Gastrocnemius medialis (tissue), 4 donors: Measurements from ENCODE around the gene GDE1. TPM values are rescaled to one million over a fixed set of nuclear protein-coding genes. Genes with fewer than 3 reads are reported as not detected.

Experiments used
- ATAC-seq, 2 donors: fragments of 150-250 bp; one replicate each; pipeline ENCODE4 v1.9.1; 2016
- DNase-seq, 2 donors: peaks; one replicate each; pipeline ENCODE4 v3.0.0-alpha.2; 2019
- H3K27ac ChIP-seq, 4 donors: fragments of 200-600 bp; sonication (generic); 1 replicate in 1 of 4; 2 replicates in 3 of 4; pipeline ENCODE4 v1.5.1; 2016 to 2018; ENCODE audit warnings: mild to moderate bottlenecking in 2 of 4, moderate library complexity in 1 of 4
- H3K27me3 ChIP-seq, 3 donors: fragments of 200-600 bp; sonication (generic) in 2 of 3; 1 replicate in 1 of 3; 2 replicates in 2 of 3; pipeline versions ENCODE4 v1.5.1 to v1.6.0; 2016 to 2019; ENCODE audit warnings: mild to moderate bottlenecking in 1 of 3, moderate library complexity in 1 of 3
- H3K36me3 ChIP-seq, 2 donors: fragments of 200-600 bp; sonication (generic) in 1 of 2; one replicate each; pipeline ENCODE4 v1.5.1; 2017 to 2018
- H3K4me1 ChIP-seq, 2 donors: fragments of 200-600 bp; sonication (generic) in 1 of 2; one replicate each; pipeline ENCODE4 v1.5.1; 2016 to 2017; ENCODE audit warnings: mild to moderate bottlenecking in 2 of 2
- H3K4me3 ChIP-seq, 4 donors: fragments of 200-600 bp; sonication (generic) in 3 of 4; 1 replicate in 1 of 4; 2 replicates in 3 of 4; pipeline ENCODE4 v1.5.1; 2016 to 2019; ENCODE audit warnings: mild to moderate bottlenecking in 2 of 4
- H3K9me3 ChIP-seq, 3 donors: fragments of 200-600 bp; sonication (generic) in 2 of 3; 1 replicate in 1 of 3; 2 replicates in 2 of 3; pipeline ENCODE4 v1.5.1; 2016 to 2019
- POLR2A ChIP-seq, 2 donors: fragments of 450-650 bp; IDR thresholded peaks; one replicate each; pipeline ENCODE4 v1.6.1; 2017; ENCODE audit warnings: antibody characterized with exemption in 2 of 2, mild to moderate bottlenecking in 2 of 2, moderate library complexity in 2 of 2
- in situ Hi-C, 4 donors: fragments of 200-750 bp; cut with MboI; loops; one replicate each; pipeline versions ENCODE4 v1.15.0 to v1.8.0; 2017; ENCODE audit warnings: low sequenced_read_pairs in 4 of 4
- intact Hi-C: fragments of 100-400 bp; cut with DNase I; formaldehyde crosslinking; loops from one replicate; pipeline ENCODE4 v1.15.1; 2023; ENCODE audit warnings: low total_unique reads
- total RNA-seq, 4 donors: library from RNA; depleted of rRNA; stranded (reverse); fragments of >200 nt; gene quantifications; one replicate each; pipeline versions ENCODE4 v1.1.0 to v1.2.3, GENCODE V29; 2016
- TF ChIP-seq, protein P1 (sequence below), 5 experiments: fragments of 450-650 bp in 3 of 5; fragments of 200-600 bp in 2 of 5; sonication (generic) in 2 of 5; IDR thresholded peaks in 4 of 5; conservative IDR thresholded peaks in 1 of 5; 1 replicate in 4 of 5; 2 replicates in 1 of 5; pipeline ENCODE4 v1.5.1; 2016 to 2019; ENCODE audit warnings: antibody characterized with exemption in 5 of 5, mild to moderate bottlenecking in 3 of 5, moderate library complexity in 3 of 5

GDE1 gene
- total RNA-seq, 4 donors from 2014 or later, result 48.8 to 64.1 (median 53.7) TPM

GRCh38 chr16:19522760-19523159 lies 862 bp upstream of the GDE1 start:
- Histone ChIP-seq H3K36me3 (peaks cover under 1 to 2% of the 10 kb centered on the region in 2 donors), H3K4me3 (no peak overlapping the region), H3K27ac (peak overlapping the region in 2 of 4 donors; percentile 88 to 94), H3K9me3 (no peaks in the 10 kb centered on the region), H3K4me1 (peaks cover 28 to 30% of the 10 kb centered on the region in 2 donors), H3K27me3 (no peaks in the 10 kb centered on the region)
- ATAC-seq, result no peak
- TF ChIP-seq, protein P1, sequence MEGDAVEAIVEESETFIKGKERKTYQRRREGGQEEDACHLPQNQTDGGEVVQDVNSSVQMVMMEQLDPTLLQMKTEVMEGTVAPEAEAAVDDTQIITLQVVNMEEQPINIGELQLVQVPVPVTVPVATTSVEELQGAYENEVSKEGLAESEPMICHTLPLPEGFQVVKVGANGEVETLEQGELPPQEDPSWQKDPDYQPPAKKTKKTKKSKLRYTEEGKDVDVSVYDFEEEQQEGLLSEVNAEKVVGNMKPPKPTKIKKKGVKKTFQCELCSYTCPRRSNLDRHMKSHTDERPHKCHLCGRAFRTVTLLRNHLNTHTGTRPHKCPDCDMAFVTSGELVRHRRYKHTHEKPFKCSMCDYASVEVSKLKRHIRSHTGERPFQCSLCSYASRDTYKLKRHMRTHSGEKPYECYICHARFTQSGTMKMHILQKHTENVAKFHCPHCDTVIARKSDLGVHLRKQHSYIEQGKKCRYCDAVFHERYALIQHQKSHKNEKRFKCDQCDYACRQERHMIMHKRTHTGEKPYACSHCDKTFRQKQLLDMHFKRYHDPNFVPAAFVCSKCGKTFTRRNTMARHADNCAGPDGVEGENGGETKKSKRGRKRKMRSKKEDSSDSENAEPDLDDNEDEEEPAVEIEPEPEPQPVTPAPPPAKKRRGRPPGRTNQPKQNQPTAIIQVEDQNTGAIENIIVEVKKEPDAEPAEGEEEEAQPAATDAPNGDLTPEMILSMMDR (IDR thresholded peaks at IDR 0.05 in 4 of 5, conservative IDR thresholded peaks at IDR 0.05 in 1 of 5), result no peak
- TF ChIP-seq POLR2A (IDR thresholded peaks at IDR 0.05), result no peak
- no peak for DNase-seq
- in situ Hi-C loops, result loop anchor here in 1 of 4 donors (25.0 kb wide), 1 partner anchor 735 kb away; the partner anchor contains the start of gene RPS15A
- intact Hi-C loops, result loop anchor here (1.0 to 5.0 kb wide), 4 partner anchors 33 to 720 kb away; partner anchors contain the start of genes ARL6IP1, COQ7, IQCK and KNOP1

DNA sequence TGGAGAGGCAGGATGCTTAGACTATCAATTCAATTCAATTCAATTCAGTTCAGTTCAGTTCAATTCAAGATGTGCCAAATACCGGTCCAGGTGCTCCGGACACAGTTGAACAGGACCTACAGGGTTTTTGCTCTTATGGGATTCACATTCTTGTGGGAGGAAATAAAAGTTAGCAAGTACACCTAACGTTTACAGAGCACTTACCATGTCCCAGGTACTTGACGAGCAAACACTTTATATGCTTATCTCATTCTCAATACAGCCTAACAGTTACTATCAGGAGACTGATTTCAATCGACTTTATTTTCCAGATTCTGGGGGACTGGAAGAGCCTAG lies 467 bp upstream of the GDE1 start:
- peak overlapping the region in 3 of 4 donors; percentile 79 to 96 (median 95) for H3K4me3 ChIP-seq

GRCh38 chr16:19520861-19521331 lies 1.0 kb downstream of the GDE1 start:
- Histone ChIP-seq H3K36me3 (peaks cover 0 to 11% of the 10 kb centered on the region in 2 donors), H3K4me3 (peak overlapping the region; percentile 79 to 96 (median 92)), H3K4me1 (peaks cover 28 to 30% of the 10 kb centered on the region in 2 donors), H3K27me3 (no peaks in the 10 kb centered on the region), H3K9me3 (no peaks in the 10 kb centered on the region), H3K27ac (peak overlapping the region; percentile 86 to 94 (median 90))
- intact Hi-C loops, result loop anchor here (5.0 kb wide), 2 partner anchors 196 to 719 kb away; partner anchors contain the start of genes ARL6IP1, IQCK and KNOP1
- DNase-seq (no peak), ATAC-seq (no peak)
- in situ Hi-C loops, result loop anchor here in 1 of 4 donors (25.0 kb wide), 1 partner anchor 734 kb away; the partner anchor contains the start of gene RPS15A
- no peak for TF ChIP-seq POLR2A (IDR thresholded peaks at IDR 0.05)
- TF ChIP-seq, protein P1 (IDR thresholded peaks at IDR 0.05 in 4 of 5, conservative IDR thresholded peaks at IDR 0.05 in 1 of 5), result no peak

More for the DNA sequence above, 467 bp upstream of the GDE1 start:
- no peaks in the 10 kb centered on the region for H3K27me3 ChIP-seq
- H3K27ac ChIP-seq, result peak overlapping the region; percentile 86 to 94 (median 90)
- H3K4me1 ChIP-seq, result peaks cover 28 to 30% of the 10 kb centered on the region in 2 donors
- in situ Hi-C loops (loop anchor here in 1 of 4 donors (25.0 kb wide), 1 partner anchor 735 kb away; the partner anchor contains the start of gene RPS15A), intact Hi-C loops (loop anchor here (1.0 to 5.0 kb wide), 4 partner anchors 33 to 720 kb away; partner anchors contain the start of genes ARL6IP1, COQ7, IQCK and KNOP1)
- TF ChIP-seq POLR2A (IDR thresholded peaks at IDR 0.05), result no peak
- TF ChIP-seq, protein P1 (IDR thresholded peaks at IDR 0.05 in 4 of 5, conservative IDR thresholded peaks at IDR 0.05 in 1 of 5), result no peak
- no peaks in the 10 kb centered on the region for H3K9me3 ChIP-seq
- H3K36me3 ChIP-seq, result no peaks in the 10 kb centered on the region
- no peak for ATAC-seq
- DNase-seq, result no peak

DNA sequence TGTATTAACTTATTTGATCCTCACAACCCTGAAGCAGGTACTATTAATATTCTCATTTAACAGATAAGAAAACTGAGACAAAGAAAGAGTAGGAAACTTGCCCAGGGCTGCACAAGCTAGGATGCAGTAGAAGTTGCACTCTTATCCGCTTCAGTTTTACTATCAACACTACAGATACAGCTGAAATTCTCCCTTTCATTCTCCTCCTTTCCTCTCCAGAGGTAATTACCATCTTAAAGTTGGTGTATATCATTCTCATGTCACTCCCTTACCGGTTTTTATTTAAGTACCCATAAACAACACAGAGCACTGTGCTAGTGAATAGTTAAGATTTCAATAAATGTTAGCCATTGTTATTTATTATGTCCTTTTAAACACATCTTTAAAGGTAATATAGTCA lies 3.5 kb downstream of the GDE1 start:
- DNase-seq (no peak), ATAC-seq (no peak)
- no peak overlapping the region for H3K27ac ChIP-seq
- TF ChIP-seq, protein P1 (IDR thresholded peaks at IDR 0.05 in 4 of 5, conservative IDR thresholded peaks at IDR 0.05 in 1 of 5), result no peak
- TF ChIP-seq POLR2A (IDR thresholded peaks at IDR 0.05), result no peak
- peaks cover 16 to 18% of the 10 kb centered on the region in 2 donors for H3K4me1 ChIP-seq
- in situ Hi-C loops, result loop anchor here in 1 of 4 donors (10.0 to 25.0 kb wide), 2 partner anchors 434 to 731 kb away; partner anchors contain the start of gene RPS15A
- H3K27me3 ChIP-seq, result no peaks in the 10 kb centered on the region
- no peaks in the 10 kb centered on the region for H3K9me3 ChIP-seq
- H3K4me3 ChIP-seq, result no peak overlapping the region
- intact Hi-C loops, result no loop called here
- H3K36me3 ChIP-seq, result peaks cover 0 to 31% of the 10 kb centered on the region in 2 donors
